Endothelial cell (in vitro differentiated cells): ENCODE data around the gene LMF2. TPM values are rescaled to one million over a fixed set of nuclear protein-coding genes. Genes with fewer than 3 reads are reported as not detected.

Experiments
- DNase-seq: peaks from one replicate; pipeline ENCODE4 v3.0.0; 2021; ENCODE audit warnings: low spot score
- H3K27ac Mint-ChIP-seq: one replicate; pipeline ENCODE4 v1.8.0; 2021; ENCODE audit warnings: mixed read lengths, inconsistent platforms; ENCODE audit not compliant: unreplicated experiment
- H3K27me3 Mint-ChIP-seq: one replicate; pipeline ENCODE4 v1.8.0; 2021; ENCODE audit warnings: mild to moderate bottlenecking, moderate library complexity, mixed read lengths, inconsistent platforms; ENCODE audit not compliant: unreplicated experiment
- H3K36me3 Mint-ChIP-seq: one replicate; pipeline ENCODE4 v1.8.0; 2021; ENCODE audit warnings: mild to moderate bottlenecking, low read depth, mixed read lengths, inconsistent platforms; ENCODE audit not compliant: unreplicated experiment
- H3K4me1 Mint-ChIP-seq: one replicate; pipeline ENCODE4 v1.8.0; 2021; ENCODE audit warnings: mild to moderate bottlenecking, mixed read lengths, inconsistent platforms; ENCODE audit not compliant: unreplicated experiment
- H3K4me3 Mint-ChIP-seq: one replicate; pipeline ENCODE4 v1.8.0; 2021; ENCODE audit warnings: mild to moderate bottlenecking, mixed read lengths, inconsistent platforms; ENCODE audit not compliant: unreplicated experiment
- H3K9me3 Mint-ChIP-seq: one replicate; pipeline ENCODE4 v1.8.0; 2021; ENCODE audit warnings: mixed read lengths, inconsistent platforms; ENCODE audit not compliant: unreplicated experiment
- CTCF ChIP-seq: fragments of 200-600 bp; sonication (generic); IDR thresholded peaks from one replicate; pipeline ENCODE4 v1.5.0; 2021; ENCODE audit warnings: antibody characterized with exemption; ENCODE audit not compliant: unreplicated experiment
- total RNA-seq: library from RNA; stranded (reverse); fragmentation: NEBNext Ultra II Directional; extraction: Animal tissue kit (Norgen Biotek cat#: 25700); gene quantifications from one replicate; pipeline ENCODE4 v1.2.1, GENCODE V29; 2021; ENCODE audit not compliant: unreplicated experiment

Gene LMF2
- total RNA-seq, 1 donor from 2014 or later = 88.2 TPM

GRCh38 chr22:50502628-50503474, 4.7 kb downstream of the LMF2 start:
- Mint-ChIP-seq H3K27ac (no peak overlapping the region), H3K9me3 (no peaks in the 10 kb centered on the region), H3K36me3 (no peaks in the 10 kb centered on the region), H3K27me3 (peaks cover 2% of the 10 kb centered on the region), H3K4me1 (peaks cover 3% of the 10 kb centered on the region), H3K4me3 (no peak overlapping the region)
- no peak for TF ChIP-seq CTCF
- no peak for DNase-seq

- no peaks in the 10 kb centered on the region for H3K9me3 Mint-ChIP-seq
- H3K36me3 Mint-ChIP-seq = no peaks in the 10 kb centered on the region
- H3K27ac Mint-ChIP-seq = no peak overlapping the region
- peaks cover under 1% of the 10 kb centered on the region for H3K4me1 Mint-ChIP-seq
- peaks cover 2% of the 10 kb centered on the region for H3K27me3 Mint-ChIP-seq
- H3K4me3 Mint-ChIP-seq = no peak overlapping the region
- no peak for DNase-seq
- TF ChIP-seq CTCF = no peak
Observed at GRCh38 chr22:50502096-50502495, 5.4 kb downstream of the LMF2 start.

- H3K27ac Mint-ChIP-seq = peak overlapping the region; percentile 70
- no peak overlapping the region for H3K4me3 Mint-ChIP-seq
- no peaks in the 10 kb centered on the region for H3K4me1 Mint-ChIP-seq
- H3K27me3 Mint-ChIP-seq = peaks cover 2% of the 10 kb centered on the region
- H3K36me3 Mint-ChIP-seq = no peaks in the 10 kb centered on the region
- no peaks in the 10 kb centered on the region for H3K9me3 Mint-ChIP-seq
- no peak for DNase-seq
- no peak for TF ChIP-seq CTCF
Observed at GRCh38 chr22:50500452-50500851, 7.0 kb downstream of the LMF2 start.

- H3K4me1 Mint-ChIP-seq = no peaks in the 10 kb centered on the region
- no peaks in the 10 kb centered on the region for H3K9me3 Mint-ChIP-seq
- DNase-seq = peak; percentile 73
- H3K27ac Mint-ChIP-seq = no peak overlapping the region
- peaks cover 2% of the 10 kb centered on the region for H3K27me3 Mint-ChIP-seq
- no peaks in the 10 kb centered on the region for H3K36me3 Mint-ChIP-seq
- H3K4me3 Mint-ChIP-seq = no peak overlapping the region
- peak; percentile 59 for TF ChIP-seq CTCF
Observed at GRCh38 chr22:50498322-50498890, 9.1 kb downstream of the LMF2 start.

- no peak overlapping the region for H3K4me3 Mint-ChIP-seq
- H3K36me3 Mint-ChIP-seq = no peaks in the 10 kb centered on the region
- H3K27me3 Mint-ChIP-seq = peaks cover 2% of the 10 kb centered on the region
- no peak overlapping the region for H3K27ac Mint-ChIP-seq
- no peaks in the 10 kb centered on the region for H3K4me1 Mint-ChIP-seq
- no peak for DNase-seq
- TF ChIP-seq CTCF = no peak
- no peaks in the 10 kb centered on the region for H3K9me3 Mint-ChIP-seq
Observed at GRCh38 chr22:50497093-50497492, 10.4 kb downstream of the LMF2 start.
